Inflammatory macrophage treated with lipopolysaccharide for 4 hours (primary cell): ENCODE data around the gene GPR39.
"Not testable (repeated sequence)": the region's sequence is repeated elsewhere in the genome, so short reads cannot be mapped to it uniquely, and the experiment has no call there.

Source experiments
- DNase-seq: peaks from one replicate; pipeline ENCODE4 v3.0.0-alpha.2; 2020

GPR39 gene

DNA sequence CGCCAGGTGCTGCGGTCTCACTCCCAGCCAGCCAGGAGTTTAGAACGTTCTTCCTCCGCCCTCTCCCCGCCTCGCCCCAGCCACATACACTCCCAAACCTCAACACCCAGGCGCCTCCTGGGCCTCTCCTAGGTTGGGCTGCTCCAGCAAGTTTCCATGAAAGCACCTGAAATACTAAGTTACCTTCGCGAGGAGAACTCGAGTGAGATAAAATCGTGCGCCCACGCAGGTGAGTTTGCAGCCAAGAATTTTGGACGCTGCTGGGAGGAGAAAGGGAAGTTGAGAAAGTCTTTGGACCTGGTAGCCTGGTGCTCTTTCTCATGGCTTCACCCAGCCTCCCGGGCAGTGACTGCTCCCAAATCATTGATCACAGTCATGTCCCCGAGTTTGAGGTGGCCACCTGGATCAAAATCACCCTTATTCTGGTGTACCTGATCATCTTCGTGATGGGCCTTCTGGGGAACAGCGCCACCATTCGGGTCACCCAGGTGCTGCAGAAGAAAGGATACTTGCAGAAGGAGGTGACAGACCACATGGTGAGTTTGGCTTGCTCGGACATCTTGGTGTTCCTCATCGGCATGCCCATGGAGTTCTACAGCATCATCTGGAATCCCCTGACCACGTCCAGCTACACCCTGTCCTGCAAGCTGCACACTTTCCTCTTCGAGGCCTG is at the start of gene GPR39:
TSS of gene GPR39 (plus strand) at position 83 of the 673 bp plus-strand sequence.
- no peak for DNase-seq

DNA sequence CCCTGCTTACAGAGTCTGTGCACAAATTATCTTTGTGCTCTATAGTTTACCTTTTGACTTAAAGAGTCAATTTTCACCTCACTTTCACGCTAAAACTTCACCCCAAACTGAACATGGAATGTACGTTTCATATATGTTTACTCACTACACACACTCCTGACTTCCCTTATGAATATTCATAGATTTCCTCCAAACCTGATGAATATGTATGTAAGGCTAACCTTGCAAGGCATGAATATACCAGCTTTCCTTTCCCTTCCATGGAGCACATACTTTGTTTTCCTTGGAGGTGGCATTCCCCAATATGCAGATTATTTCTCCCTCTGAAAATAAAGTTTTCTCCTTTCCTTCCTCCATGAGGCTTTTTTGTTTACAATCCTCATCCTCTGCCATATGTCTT is 48.4 kb upstream of the GPR39 start:
- DNase-seq: no peak

DNA sequence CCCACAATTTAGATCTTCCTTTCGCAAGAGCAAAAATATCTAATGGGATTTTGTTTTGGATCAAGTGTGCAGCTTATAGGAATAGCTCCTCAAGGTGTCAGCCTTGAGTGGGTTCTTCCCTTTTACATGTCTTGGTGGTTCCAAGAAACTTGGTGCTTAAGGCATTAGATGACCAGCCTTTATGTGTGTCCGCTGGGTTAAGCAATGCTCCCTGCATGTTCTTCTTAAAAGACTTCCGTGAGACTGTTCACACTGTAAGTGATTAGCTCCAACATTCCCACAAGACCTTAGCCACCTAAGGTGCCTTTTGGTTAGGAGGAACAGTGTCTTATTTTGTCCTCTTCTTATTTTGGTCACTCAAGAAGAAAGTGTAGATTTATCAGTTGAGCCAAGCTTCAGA is 44.3 kb upstream of the GPR39 start:
- peak; percentile 28 for DNase-seq

DNA sequence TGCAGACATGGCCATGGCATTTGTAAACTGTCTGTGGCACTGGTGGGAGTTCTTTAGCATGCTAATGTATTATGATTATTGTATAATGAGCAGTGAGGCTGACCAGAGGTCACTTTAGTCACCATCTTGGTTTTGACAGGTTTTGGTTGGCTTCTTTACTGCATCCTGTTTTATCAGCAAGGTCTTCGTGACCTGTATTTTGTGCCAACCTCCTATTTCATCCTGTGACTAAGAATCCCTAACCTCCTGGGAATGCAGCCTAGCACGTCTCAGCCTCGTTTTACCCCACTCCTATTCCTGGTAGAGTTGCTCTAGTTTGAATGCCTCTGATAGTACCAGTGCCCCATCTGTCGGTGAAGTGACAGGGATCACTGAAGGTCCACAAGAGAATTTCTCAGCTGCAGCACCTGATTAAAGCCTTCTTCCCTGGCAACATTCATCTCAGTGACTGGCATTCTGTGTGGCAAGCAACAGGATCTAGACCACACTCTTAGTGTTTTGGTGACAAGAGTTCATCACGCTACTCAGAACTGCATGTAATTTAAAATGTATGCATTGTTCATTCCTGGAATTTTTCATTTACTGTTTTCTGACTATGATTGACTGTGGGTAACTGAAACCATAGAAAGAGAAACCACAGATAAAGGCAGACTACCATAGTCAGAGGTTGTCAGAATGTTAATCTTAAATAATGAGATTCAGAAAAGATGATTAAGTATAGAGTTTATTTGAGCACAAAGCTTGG is 43.0 kb upstream of the GPR39 start:
- no peak for DNase-seq

DNA sequence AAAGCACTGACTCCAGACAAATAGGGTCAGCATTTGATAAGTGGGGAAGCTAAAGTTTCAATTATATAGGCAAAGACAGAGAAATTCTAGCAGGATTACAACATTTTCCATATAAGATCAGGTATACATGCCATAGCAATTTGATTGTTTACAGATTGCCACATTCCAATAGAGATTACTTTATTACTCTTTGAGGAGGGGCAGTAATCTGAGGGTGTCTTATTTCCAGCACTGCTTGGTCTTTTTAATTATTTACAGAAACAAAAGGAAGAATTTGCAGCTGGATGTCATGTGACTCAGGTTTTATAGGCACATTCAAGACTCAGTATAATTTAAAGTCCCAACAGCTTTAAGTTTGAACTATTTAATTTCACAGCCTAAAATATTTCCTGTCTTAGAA is 42.5 kb upstream of the GPR39 start:
- no peak for DNase-seq

DNA sequence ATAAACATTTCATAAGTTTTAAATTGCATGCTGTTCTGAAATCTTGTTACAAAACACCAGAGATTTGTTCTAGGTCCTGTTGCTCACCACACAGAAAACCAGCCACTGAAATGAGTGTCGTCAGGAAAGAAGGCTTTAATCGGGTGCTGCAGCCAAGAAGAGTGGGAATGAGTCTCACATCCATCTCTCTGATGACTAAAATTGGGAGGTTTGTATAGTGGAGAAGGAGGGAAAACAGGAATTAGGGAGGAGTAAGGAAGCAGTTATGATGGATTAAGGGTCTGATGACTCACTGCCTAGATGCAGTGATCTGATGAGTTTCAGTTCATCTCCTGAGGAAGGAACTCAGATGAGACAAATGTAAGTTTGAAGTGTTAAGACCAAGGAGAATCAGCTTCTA is 42.1 kb upstream of the GPR39 start:
- peak; percentile 26 for DNase-seq

DNA sequence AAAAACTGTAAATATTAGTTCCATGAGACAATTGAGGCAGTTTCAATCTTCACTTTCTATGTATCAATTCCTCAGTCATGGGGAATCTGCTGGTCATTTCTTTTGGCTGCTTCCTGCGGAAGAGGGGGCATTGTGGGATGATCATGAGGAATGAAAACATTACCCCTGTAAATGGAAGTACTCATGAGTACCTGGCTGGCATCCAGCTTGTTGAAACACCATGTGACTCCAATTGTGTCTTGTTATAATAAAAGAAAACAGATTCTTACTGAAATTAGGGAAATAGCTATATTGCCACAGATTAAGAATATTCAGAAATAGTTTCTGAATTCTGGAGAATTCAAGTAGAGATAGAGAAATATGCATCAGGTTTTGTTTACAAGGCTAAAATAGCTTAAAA is 41.6 kb upstream of the GPR39 start:
- DNase-seq: no peak

DNA sequence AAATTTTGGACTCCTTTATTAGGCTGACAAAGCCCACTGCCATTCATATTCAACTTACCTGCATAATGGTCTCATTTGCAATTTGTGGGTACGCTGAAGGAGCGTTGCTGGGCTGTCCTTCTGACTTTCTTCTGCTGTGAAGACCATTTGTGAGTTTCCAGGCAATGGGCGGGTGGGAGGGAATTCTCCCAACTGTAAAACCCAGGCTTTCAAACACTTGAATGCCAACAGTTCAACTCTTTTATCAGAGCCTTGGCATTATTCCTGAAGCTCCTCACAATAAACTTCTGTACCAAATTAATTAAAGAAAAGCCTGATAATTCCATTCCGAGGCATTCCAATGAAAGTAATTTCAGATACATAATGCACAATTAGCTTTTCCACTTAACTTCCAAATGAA is 35.2 kb upstream of the GPR39 start:
- DNase-seq: no peak

DNA sequence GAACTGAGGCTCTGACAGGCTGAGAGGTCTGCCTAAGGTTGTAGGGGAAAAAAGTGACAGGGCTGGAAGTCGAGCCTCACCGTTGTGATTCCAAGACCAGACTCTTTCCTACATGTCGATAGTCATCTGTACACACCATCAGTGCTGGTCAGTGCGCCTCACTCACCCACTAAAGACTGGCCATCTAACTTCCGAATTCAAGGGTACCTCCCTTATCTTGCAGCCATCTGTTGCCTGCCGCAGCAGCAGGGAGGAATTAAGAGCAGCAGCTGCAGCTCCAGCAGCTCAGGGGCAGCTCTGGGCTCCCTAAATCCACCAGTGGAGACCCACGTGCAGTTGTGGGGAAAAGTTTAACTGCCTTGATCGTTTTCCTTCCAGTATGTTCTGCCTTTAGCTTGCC is 32.6 kb upstream of the GPR39 start:
- no peak for DNase-seq

DNA sequence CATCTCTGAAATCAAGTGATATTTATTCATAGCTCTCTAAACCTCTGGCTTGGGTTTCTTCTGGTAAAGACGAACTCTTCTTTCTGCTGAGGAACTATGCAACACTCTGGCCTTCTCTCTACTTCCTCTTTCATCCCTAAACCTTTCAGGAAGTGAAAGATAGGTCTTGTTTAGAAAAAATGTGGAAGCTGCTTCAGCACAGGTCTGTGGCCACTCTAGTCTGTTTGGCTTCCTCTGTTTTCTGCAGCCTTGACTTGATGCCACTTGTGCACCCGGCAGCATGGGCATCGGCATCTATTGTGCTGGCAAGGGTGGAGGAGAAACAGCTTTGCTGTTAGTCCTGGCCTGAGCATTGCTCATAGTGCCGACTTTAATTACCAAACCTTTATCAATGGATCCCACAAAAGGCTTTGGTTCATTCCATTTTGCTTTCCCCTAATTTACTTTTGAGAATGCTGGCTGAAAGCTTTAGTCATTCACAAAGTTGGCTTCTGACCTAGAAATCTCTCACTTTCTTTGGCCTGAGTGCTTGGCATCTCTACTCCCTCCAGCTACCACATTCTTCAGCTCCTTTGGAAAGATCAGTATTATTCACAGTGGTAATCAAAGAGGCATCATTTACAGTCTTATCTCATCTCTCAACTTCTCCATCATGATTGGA is 32.0 kb upstream of the GPR39 start:
- DNase-seq: peak; percentile 79

DNA sequence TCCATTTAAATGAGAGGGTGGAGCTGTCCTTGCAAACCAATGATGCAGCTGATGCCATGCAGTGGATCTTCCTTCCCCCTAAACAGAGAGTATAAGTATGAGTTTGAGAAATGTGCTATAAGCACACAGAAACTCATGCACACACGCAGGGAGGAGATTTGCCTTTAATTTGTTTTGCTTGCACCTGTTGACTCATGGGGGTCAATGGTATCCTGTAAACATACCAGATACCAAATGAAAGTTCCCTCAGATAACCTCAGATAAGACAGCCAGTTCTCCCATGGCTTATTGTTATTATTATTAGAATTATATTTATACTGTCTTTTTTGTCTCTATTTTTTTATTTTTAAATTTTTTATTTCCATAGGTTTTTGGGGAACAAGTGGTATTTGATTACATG is 29.5 kb upstream of the GPR39 start:
- DNase-seq: no peak

DNA sequence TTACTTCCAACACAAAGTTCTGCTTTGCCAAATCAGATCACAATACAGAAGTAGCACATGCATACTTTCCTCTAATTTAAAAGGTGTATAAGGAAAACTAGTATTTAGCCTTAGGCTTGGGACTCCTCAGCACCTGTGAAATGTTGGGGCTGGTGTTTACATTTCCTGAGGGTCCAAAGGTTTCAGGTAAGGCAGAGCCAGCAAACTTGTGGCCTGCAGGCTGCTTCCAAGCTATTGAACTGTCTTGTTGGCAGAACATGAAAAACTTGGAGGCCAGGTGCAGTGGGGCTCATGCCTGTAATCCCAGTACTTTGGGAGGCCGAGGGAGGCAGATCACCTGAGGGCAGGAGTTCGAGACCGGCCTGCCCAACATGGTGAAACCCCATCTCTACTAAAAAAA is 26.5 kb upstream of the GPR39 start:
- no peak for DNase-seq

DNA sequence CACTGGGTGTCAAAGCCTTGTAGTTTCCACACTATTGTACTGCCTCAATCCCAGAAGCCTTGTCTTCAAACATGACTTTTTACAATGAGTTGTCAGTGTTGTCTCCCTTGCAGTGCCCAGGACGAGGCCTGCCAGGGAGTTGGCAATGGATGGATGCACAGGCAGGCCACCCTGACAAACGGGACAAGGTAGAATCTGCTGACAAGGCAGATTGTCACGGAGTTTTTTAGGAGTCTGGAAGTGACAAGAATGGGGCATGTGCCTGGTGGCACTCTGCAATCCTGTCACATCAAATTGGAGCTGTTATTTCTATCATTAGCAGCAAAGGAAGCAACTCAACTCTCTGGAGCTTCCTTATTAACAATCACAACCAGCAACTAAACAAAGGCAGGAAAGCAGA is 25.2 kb upstream of the GPR39 start:
- DNase-seq: no peak

DNA sequence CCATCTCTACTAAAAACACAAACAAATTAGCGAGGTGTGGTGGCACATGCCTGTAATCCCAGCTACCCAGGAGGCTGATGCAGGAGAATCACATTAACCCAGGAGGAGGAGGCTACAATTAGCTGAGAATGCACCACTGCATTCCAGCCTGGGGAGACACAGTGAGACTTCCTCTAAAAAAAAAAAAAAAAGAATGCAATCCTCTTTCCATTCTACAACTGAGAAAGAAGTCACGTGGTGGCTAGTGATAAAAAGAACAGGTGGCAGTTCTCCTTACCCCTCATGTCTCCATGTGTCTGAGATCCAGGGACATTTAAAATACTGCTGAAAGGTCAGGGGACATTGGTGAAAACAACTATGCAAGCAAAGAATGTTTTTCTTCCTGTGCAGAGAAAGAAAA is 24.4 kb upstream of the GPR39 start:
- DNase-seq: no peak

DNA sequence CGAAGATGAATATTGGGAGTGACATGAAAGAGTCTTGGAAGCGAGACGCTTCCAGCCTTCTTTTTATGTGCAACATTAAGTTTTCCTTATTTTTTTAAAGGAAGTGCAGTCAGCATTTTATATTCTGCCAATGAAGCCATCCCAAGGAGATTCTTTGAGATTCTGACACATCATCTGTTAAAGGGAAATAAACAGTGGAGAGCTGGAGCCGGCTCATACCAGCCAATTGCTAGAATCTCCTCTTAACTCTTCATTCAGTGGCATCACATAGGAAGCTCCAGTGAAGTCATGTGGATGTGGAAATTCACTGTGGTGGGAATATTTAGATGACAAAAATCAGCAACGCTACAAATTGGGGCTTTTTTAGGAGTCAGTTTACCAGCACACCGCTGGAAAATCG is 23.7 kb upstream of the GPR39 start:
- no peak for DNase-seq

DNA sequence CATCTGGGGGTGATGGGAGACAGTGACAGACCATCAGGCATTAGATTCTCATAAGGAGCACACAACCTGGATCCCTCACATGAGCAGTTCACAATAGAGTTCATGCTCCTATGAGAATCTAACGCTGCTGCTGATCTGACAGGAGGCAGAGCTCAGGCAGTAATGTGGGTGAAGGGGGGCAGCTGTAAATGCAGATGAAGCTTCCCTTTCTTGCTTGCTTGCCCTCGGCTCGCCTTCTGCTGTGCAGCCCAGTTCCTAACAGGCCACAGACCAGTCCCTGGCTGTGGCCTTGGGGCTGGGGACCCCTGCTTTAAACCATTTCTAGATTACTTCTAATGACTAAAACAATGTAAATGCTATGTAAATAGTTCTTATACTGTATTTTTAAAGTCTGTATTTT is 19.6 kb upstream of the GPR39 start:
- DNase-seq: not testable (repeated sequence)

DNA sequence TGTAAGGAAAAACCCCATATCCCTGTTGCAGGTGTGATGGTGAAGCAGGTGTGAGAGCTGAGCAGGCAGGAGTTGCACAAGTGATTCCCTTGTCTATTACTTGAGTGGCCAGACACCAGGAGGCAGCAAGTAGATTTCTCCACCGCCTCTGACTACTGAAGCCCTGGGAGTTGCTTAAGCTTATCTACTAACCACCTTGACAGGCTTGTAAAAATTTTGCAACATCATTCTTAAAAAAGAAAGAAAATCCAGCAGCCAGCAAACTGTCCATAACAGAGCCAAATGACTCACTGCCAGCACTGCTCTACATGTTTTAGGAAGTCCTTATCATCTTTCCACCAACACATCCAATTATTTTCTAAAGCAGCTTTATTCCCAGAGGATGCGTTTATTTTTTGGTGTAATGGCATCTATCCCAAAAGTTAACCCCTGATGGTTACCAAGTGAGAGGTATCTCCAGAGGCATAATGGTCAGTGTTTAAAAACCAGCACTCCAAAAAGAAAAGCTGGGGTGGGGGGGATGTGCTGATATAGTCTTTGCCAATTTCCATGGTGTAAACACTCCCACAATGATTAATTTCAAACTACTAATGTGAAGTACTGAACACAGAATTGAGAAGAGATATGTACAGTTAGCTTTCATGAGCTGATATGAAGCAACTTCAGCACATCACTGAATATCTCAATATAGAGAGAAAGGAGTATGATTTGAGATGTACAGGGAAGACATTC is 16.3 kb upstream of the GPR39 start:
- peak; percentile 6 for DNase-seq

DNA sequence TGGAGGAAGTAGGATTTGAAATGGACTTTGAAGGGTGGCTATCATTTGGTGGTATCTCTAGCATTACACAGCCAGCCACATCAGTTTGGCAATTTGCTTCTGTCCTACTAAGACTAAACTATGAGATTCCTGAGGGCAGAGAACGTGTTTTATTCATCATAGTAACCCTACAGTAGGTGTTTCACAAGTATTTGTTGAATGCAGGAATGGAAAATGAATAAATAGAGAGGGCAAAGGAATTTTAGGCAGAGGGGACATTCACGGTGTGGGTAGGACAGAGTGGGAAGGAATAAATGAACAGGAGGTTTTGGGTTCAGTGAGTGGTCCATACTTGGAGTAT is 15.7 kb upstream of the GPR39 start:
- no peak for DNase-seq

DNA sequence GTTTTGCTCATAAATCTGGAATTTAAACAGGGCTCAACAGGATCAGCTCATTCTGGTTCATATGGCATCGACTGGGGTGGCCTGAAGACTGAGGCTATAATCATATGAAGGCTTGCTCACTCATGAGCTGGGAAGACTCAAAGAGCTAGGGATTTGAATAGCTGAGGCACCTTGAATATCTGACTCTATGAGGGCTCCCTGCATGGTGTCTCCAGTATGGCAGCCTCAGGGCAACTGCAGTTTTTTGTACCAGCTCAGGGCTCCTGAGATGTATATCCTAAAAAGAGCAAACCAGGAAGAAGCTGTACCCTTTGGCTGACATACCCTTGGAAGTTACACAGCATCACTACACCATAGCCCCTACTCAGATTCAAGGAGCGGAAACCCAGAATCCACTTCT is 15.3 kb upstream of the GPR39 start:
- no peak for DNase-seq

DNA sequence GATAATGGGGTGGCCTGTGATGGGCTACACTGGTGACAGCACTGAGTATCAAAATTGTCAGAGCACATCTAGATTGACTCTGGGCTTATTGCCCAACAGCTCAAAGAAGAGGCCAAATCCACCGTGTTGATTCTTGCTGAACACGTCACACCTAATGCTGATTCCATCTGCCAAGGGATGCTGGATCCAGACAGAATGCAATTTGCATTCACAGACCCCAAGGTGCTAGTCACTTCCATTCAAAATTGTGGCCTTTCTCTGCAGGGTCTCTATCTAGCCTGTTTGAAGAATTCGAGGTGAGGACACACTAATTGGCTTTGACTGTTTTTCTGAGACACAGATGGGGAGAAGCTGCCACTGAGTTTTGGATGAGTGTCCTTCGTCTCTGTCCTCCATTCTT is 13.5 kb upstream of the GPR39 start:
- no peak for DNase-seq

DNA sequence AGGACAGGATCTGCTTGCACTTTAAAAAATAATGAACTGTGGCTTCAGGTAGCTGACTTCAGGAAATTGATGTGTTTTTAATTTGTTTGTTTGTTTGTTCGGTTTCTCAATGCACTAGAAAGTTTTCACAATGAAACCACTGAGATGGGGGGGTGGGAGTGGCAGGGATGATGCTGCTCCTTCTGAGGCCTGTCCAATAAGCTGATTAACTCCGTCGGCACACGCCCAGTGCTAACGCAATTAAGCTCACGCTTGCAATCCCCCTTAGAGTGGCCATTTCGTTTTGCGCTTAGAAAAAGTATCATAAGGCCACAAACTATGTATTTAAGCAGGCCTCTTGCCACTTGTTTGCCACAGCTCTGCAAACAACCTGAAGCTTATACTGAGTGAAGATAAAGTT is 12.5 kb upstream of the GPR39 start:
- DNase-seq: no peak

DNA sequence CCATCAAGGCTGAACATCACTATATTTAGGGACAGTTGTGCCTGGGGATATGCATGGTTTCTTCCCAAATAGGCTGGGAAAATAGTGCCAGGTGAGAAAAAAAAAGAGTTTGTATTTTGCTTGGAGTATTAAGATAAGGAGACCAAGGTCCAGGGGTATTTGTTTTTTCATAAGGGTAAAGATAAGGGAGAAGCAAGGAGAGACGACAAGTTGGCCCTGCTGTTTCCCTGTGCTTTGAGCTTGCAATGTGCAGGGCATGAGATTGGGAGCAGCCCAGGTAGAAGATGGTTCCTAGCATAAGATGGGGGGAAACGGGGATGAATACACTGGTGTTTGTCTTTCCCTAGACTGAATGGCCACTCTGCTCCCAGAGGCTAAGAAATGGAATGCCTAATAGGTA is 8.8 kb upstream of the GPR39 start:
- no peak for DNase-seq

DNA sequence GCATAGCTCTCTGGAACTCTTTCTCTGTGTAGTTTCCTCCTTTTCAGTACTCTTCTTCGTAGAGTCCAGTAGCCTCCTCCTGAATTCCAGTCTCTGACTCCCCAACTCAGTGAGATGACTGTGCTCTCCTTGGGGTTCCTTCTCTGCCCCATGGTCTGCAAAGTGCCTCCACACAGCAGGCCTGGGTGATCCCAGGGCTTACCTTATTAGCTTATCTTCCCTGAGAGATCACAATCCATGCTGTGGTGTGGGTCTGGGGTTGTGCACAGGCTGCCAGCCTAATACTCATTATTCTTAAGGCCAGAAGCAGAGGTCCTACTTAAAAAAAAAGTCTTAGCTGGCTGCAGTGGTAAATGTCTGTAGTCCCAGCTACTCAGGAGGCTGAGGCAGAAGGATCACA is 4.6 kb upstream of the GPR39 start:
- DNase-seq: no peak

DNA sequence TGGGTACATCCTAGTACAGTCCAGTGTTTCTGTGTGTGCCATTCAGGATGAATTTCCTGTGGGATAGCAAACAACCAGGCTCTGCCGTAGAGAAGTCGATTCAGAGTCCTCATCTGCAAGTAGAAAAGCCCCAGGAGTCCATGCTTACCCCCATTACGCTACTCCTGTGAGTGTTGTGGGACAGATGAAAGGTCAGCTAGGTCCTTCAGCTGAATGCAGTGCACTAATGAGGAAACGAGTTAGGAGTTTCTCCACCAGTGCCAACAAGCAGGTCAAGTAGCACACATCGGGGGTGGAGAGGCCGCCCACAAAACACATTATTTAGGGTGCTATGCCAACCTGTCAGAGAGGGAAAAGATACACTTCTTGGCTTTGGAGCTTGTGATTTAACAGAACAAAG is 2.5 kb upstream of the GPR39 start:
- no peak for DNase-seq
